Ectodermal cell (in vitro differentiated cells): ENCODE results near the gene TMSB10.

ENCODE experiments used
- H3K27ac ChIP-seq: 2 replicates; pipeline ENCODE4 v1.7.0; 2013; ENCODE audit warnings: mild to moderate bottlenecking, low read depth, low read length; ENCODE audit not compliant: insufficient read depth, poor library complexity, severe bottlenecking
- H3K27me3 ChIP-seq: 2 replicates; pipeline ENCODE4 v1.7.0; 2013; ENCODE audit warnings: mild to moderate bottlenecking, low read length; ENCODE audit not compliant: insufficient read depth, control insufficient read depth, poor library complexity, severe bottlenecking
- H3K36me3 ChIP-seq: one replicate; pipeline ENCODE4 v1.7.0; 2013; ENCODE audit warnings: low read length; ENCODE audit not compliant: control insufficient read depth, insufficient read depth
- H3K4me1 ChIP-seq: one replicate; pipeline ENCODE4 v1.7.0; 2013; ENCODE audit warnings: low read length; ENCODE audit not compliant: control insufficient read depth, insufficient read depth
- H3K4me3 ChIP-seq: 2 replicates; pipeline ENCODE4 v1.7.0; 2013; ENCODE audit warnings: low read depth, low read length, control low read depth; ENCODE audit not compliant: insufficient read depth
- H3K9me3 ChIP-seq: 2 replicates; pipeline ENCODE4 v1.7.0; 2013; ENCODE audit warnings: mild to moderate bottlenecking, low read length, moderate library complexity; ENCODE audit not compliant: control insufficient read depth
- WGBS, 2 experiments: methylation state at CpG; one replicate each; pipeline ENCODE4 v1.1.7; 2013; ENCODE audit warnings: missing lambda C conversion rate in 2 of 2; 5-methylcytosine and 5-hydroxymethylcytosine counted together

Gene TMSB10

DNA sequence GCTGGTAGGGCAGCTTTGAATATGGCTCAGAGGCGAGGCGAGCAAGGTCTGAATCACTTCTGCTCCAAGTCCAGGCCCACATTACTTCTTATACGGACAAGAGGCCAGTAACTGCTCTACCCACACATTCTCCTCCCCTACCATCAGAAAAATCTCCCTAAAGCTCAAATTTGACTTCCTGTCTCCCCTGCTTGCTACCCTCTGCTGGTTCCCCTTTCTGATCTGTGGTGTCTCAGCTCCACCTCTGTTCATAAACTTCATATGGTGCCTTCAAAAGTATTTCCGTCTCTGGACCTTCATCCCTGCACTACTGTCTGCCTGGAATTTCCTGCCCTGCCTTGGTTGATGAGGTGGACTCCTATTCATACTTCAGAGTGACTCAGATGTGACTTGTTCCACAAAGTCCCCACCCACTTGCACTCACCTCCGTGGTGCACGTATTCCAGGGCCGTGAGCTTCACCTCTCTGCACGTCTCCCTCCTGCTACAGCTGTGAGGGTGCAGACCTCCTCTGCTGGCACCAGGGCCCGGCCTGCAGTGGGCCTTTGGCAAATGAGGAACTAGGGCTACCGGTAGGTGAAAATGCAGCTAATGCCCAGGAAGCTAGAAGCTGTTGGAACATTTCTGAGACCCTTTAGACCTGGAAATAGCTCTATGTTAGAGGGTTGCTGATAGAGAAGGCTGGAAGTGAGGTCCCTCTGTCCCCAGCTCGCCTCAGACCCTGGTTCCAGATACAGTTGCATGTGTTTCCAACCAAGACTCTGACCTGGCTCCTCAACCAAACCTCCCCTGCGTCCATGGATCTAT is 41.0 kb downstream of the TMSB10 start:
- Histone ChIP-seq H3K27me3 (no peaks in the 10 kb centered on the region), H3K36me3 (no peaks in the 10 kb centered on the region), H3K4me3 (no peak overlapping the region), H3K27ac (no peak overlapping the region), H3K9me3 (no peaks in the 10 kb centered on the region), H3K4me1 (no peaks in the 10 kb centered on the region)
- WGBS, 2 experiments = 83 to 87% methylated on average over 12 of the region's 12 CpGs

DNA sequence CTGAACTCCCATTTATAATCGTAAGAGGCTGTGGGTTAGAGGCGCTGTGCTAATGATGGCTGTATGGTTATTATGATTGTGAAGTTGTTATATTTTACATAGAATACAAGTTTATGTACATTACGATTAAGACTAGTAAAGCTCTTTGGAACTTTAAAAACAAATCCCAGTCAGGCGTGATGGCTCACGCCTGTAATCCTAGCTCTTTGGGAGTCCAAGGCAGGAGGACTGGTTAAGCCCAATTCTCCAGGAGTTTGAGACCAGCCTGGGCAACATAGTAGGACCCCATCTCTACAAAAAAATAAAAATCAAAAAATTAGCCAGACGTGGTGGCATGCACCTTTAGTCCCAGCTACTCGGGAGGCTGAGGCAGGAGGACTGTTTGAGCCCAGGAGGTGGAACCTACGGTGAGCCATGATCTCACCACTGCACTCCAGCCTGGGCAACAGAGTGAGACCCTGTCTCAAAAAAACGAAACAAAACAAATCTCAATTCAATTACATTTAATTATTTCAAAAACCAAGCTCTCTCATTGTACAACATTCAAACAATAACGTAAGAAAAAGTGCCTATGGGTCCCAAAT is 41.6 kb downstream of the TMSB10 start:
- 92 to 93% methylated on average over 8 to 10 of the region's 10 CpGs for WGBS, 2 experiments
- Histone ChIP-seq H3K27me3 (no peaks in the 10 kb centered on the region), H3K4me1 (no peaks in the 10 kb centered on the region), H3K9me3 (no peaks in the 10 kb centered on the region), H3K4me3 (no peak overlapping the region), H3K36me3 (no peaks in the 10 kb centered on the region), H3K27ac (no peak overlapping the region)

DNA sequence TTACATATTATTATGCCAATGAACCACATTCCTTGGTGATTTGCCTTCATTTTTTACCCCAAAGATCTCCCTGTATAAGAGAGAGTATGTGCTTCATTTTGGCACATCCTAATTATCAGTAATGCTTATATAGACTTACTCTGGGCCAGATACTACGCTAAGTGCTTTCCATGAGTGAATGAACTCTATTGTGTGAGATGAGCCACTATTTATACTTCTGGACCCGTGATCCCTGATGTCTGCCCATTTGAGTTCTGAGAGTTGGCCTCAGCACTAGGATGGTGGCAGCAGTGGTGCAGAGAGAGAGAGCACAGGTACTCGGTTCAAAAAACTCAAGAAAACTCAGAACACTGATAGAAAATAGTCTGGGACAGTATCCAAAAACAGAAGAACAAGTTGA is 48.1 kb downstream of the TMSB10 start:
- peaks cover 19% of the 10 kb centered on the region for H3K4me1 ChIP-seq
- WGBS, 2 experiments = 93% methylated on average over 3 of the region's 3 CpGs
- H3K9me3 ChIP-seq = no peaks in the 10 kb centered on the region
- H3K27ac ChIP-seq = no peak overlapping the region
- H3K27me3 ChIP-seq = no peaks in the 10 kb centered on the region
- H3K36me3 ChIP-seq = no peaks in the 10 kb centered on the region
- H3K4me3 ChIP-seq = no peak overlapping the region

DNA sequence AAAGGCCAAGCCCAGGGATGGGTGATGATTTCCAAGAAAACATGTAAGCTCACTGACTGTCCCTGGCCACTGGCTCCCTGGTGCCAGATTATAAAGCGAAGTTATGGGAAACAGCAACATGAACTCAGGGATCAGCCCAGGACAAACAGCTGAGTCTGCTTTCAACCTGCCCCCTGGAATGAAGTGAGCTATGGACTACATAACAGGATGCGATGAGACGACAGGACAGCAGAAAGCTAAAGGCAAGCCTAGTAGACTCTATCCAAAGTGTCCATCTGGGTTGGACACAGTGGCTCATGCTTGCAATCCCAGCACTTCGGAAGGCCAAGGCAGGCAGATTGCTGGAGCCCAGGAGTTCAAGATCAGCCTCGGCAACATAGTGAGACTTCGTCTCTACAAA is 48.9 kb downstream of the TMSB10 start:
- Histone ChIP-seq H3K9me3 (no peaks in the 10 kb centered on the region), H3K4me3 (no peak overlapping the region), H3K4me1 (peaks cover 24% of the 10 kb centered on the region), H3K36me3 (no peaks in the 10 kb centered on the region), H3K27me3 (no peaks in the 10 kb centered on the region), H3K27ac (no peak overlapping the region)
- WGBS, 2 experiments = 89 to 93% methylated on average over 6 of the region's 6 CpGs
